BJ (cell line): ENCODE measurements around the gene DSEL. TPM values are rescaled to one million over a fixed set of nuclear protein-coding genes. Genes with fewer than 3 reads are reported as not detected.

Source experiments
- CTCF ChIA-PET: fragments of 350-600 bp; formaldehyde crosslinking; extraction: SDS; loops from one replicate; lab custom pipeline; 2021; ENCODE audit warnings: antibody characterized with exemption, inconsistent platforms; lab: Yijun Ruan, JAX
- POLR2A ChIA-PET: fragments of 300-600 bp; sonication (Branson Sonifier 250); formaldehyde crosslinking; extraction: SDS; loops from one replicate; lab custom pipeline; 2021; ENCODE audit warnings: antibody characterized with exemption; lab: Charles Lee
- DNase-seq: peaks from one replicate; pipeline ENCODE4 v3.0.0-alpha.2; 2011; ENCODE audit warnings: low read depth
- H3K27me3 ChIP-seq: 2 replicates; pipeline ENCODE4 v1.6.0; 2011; ENCODE audit warnings: low read length; ENCODE audit not compliant: control insufficient read depth, insufficient read depth
- H3K36me3 ChIP-seq: 2 replicates; pipeline ENCODE4 v1.5.1; 2011; ENCODE audit warnings: low read length; ENCODE audit not compliant: control insufficient read depth, insufficient read depth
- H3K4me3 ChIP-seq: 2 replicates; pipeline ENCODE4 v1.5.1; 2011; ENCODE audit warnings: low read depth, mild to moderate bottlenecking, control low read depth, low read length
- CTCF ChIP-seq: IDR thresholded peaks from 2 replicates; pipeline ENCODE4 v1.5.1; 2011; ENCODE audit warnings: low read depth, mild to moderate bottlenecking, control low read depth, inconsistent platforms, low read length, moderate library complexity; ENCODE audit not compliant: insufficient read depth
- polyA plus RNA-seq: library from polyadenylated mRNA; depleted of rRNA; stranded (reverse); fragments of >200 nt; gene quantifications from 2 replicates; pipeline ENCODE4 v1.2.3, GENCODE V29; 2011

The DSEL gene
- polyA plus RNA-seq, 1 experiment: 19.9 TPM

- CTCF ChIA-PET: no interaction called here
- POLR2A ChIA-PET: no interaction called here
- Histone ChIP-seq H3K36me3 (0 out of 2 replicates have a peak, but pooled peaks cover 2% of the 10 kb centered on the region), H3K27me3 (no peaks in the 10 kb centered on the region), H3K4me3 (no peak overlapping the region)
- DNase-seq: no peak
- TF ChIP-seq CTCF: no peak
These were observed 11.8 kb downstream of the DSEL start for GRCh38 chr18:67504739-67505138.

GRCh38 chr18:67500522-67501205, 15.9 kb downstream of the DSEL start:
- H3K4me3 ChIP-seq: no peak overlapping the region
- H3K27me3 ChIP-seq: no peaks in the 10 kb centered on the region
- no peak for TF ChIP-seq CTCF
- CTCF ChIA-PET: no interaction called here
- H3K36me3 ChIP-seq: 0 out of 2 replicates have a peak, but pooled peaks cover 2% of the 10 kb centered on the region
- DNase-seq: no peak
- POLR2A ChIA-PET: no interaction called here

- no peak for DNase-seq
- Histone ChIP-seq H3K36me3 (0 out of 2 replicates have a peak, but pooled peaks cover 2% of the 10 kb centered on the region), H3K4me3 (no peak overlapping the region), H3K27me3 (no peaks in the 10 kb centered on the region)
- TF ChIP-seq CTCF: no peak
- POLR2A ChIA-PET: no interaction called here
- CTCF ChIA-PET: interaction anchor here (0.6 kb wide), 1 partner anchor 1269 kb away, joined by 3 read pairs; no protein-coding TSS in a partner anchor
These were observed 20.1 kb downstream of the DSEL start for GRCh38 chr18:67496469-67496868.

GRCh38 chr18:67486534-67486933, 30.0 kb downstream of the DSEL start:
- ChIA-PET CTCF (no interaction called here), POLR2A (no interaction called here)
- H3K27me3 ChIP-seq: no peaks in the 10 kb centered on the region
- no peak for TF ChIP-seq CTCF
- H3K36me3 ChIP-seq: no peaks in the 10 kb centered on the region
- H3K4me3 ChIP-seq: no peak overlapping the region
- no peak for DNase-seq

GRCh38 chr18:67485655-67486054, 30.9 kb downstream of the DSEL start:
- ChIA-PET POLR2A (no interaction called here), CTCF (no interaction called here)
- DNase-seq: no peak
- H3K36me3 ChIP-seq: no peaks in the 10 kb centered on the region
- no peak for TF ChIP-seq CTCF
- no peaks in the 10 kb centered on the region for H3K27me3 ChIP-seq
- H3K4me3 ChIP-seq: no peak overlapping the region
